GM18502 (cell line): ENCODE measurements around the gene ATF6B.
"Not testable (repeated sequence)": the region's sequence is repeated elsewhere in the genome, so short reads cannot be mapped to it uniquely, and the experiment has no call there.

Experiments
- ATAC-seq: cut with Tn5 transposase; IDR thresholded peaks from one replicate; pipeline ENCODE4 v1.9.1; 2021; ENCODE audit warnings: mild to moderate bottlenecking; ENCODE audit not compliant: unreplicated experiment, poor library complexity

ATF6B gene

GRCh38 chr6:32156891-32157290 lies 28.8 kb upstream of the ATF6B start:
- no peak for ATAC-seq

GRCh38 chr6:32154514-32155161 lies 26.6 kb upstream of the ATF6B start:
- no peak for ATAC-seq

- no peak for ATAC-seq
Measured at GRCh38 chr6:32153564-32154513, 25.8 kb upstream of the ATF6B start, which contains the start of gene PPT2. TSS of gene PPT2 (plus strand) at chr6:32154141. CDS start at chr6:32154595, 454 bp downstream.

GRCh38 chr6:32152769-32153563 lies 24.9 kb upstream of the ATF6B start:
- ATAC-seq: no peak

GRCh38 chr6:32151863-32152768 lies 24.1 kb upstream of the ATF6B start, which contains the start of gene PRRT1:
TSS of gene PRRT1 (minus strand) at chr6:32151939. CDS start at chr6:32151827, 112 bp downstream.
- ATAC-seq: no peak

GRCh38 chr6:32151181-32151862 lies 23.3 kb upstream of the ATF6B start:
- ATAC-seq: no peak

- ATAC-seq: no peak
Measured at GRCh38 chr6:32149932-32150870, 22.2 kb upstream of the ATF6B start.

- no peak for ATAC-seq
Measured at GRCh38 chr6:32149092-32149755, 21.2 kb upstream of the ATF6B start.

- ATAC-seq: no peak
Measured at GRCh38 chr6:32148289-32149091, 20.4 kb upstream of the ATF6B start.

- no peak for ATAC-seq
Measured at GRCh38 chr6:32147401-32148132, 19.5 kb upstream of the ATF6B start.

GRCh38 chr6:32146687-32147086 lies 18.6 kb upstream of the ATF6B start:
- no peak for ATAC-seq

GRCh38 chr6:32146287-32146686 lies 18.2 kb upstream of the ATF6B start:
- ATAC-seq: no peak

- ATAC-seq: not testable (repeated sequence)
Measured at GRCh38 chr6:32144238-32144637, 16.2 kb upstream of the ATF6B start.

GRCh38 chr6:32140420-32141046 lies 12.5 kb upstream of the ATF6B start:
- no peak for ATAC-seq

- ATAC-seq: no peak
Measured at GRCh38 chr6:32139590-32139989, 11.5 kb upstream of the ATF6B start.
